HG02943 (cell line): ENCODE results near the gene GTF2F1.
"Not testable (repeated sequence)": the region's sequence is repeated elsewhere in the genome, so short reads cannot be mapped to it uniquely, and the experiment has no call there.

Experiments
- ATAC-seq: cut with Tn5 transposase; IDR thresholded peaks from one replicate; pipeline ENCODE4 v1.9.1; 2021; ENCODE audit warnings: mild to moderate bottlenecking, low read depth, moderate library complexity; ENCODE audit not compliant: unreplicated experiment

GTF2F1 gene, protein sequence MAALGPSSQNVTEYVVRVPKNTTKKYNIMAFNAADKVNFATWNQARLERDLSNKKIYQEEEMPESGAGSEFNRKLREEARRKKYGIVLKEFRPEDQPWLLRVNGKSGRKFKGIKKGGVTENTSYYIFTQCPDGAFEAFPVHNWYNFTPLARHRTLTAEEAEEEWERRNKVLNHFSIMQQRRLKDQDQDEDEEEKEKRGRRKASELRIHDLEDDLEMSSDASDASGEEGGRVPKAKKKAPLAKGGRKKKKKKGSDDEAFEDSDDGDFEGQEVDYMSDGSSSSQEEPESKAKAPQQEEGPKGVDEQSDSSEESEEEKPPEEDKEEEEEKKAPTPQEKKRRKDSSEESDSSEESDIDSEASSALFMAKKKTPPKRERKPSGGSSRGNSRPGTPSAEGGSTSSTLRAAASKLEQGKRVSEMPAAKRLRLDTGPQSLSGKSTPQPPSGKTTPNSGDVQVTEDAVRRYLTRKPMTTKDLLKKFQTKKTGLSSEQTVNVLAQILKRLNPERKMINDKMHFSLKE

DNA sequence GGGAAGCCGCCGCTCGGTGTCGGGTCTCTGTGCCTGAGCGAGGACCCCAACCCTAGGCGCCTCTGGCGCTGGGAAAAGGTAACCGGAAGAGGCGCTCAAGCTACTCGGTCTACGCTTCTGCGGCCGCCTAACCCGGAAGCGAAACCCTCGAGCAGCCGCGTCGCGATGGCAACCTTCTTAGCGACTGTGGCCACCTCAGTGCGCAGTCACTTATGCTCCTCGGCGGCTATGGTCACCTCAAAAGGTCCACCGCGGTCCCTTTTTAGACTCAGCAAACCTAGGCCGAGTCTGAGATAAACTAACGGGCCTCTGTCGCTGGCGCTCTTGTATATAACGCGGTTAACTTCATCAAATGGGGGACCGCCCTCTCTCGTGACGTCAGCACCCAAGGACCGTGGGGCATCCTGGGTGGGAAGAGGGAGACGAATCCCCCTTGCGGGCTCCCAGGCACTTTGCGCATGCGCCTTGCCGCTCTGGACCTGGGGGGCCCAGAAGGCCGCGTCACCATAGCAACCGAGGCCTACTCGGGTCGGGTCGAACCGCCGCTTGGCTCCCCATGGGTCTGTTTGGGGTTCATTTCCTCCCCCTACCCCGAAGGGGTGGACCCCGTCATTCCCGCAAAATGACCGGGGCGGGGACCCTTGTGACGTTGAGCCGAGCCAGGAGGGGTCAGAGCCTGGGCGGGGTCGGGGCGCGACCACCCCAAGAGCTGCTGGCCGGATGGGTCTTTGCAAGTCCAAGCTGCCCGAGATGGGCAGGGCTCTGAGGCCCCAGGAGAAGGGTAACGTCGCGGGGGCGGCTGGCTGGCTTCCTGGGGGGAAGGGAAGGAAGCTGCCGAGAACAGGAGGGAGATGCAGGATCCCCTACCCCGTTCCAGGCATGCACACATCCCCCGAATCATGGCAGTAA, at the start of gene GTF2F1:
Gene GTF2F1, minus strand, starts transcription at position 91 of the 909 bp plus-strand sequence. CDS start 169 bp downstream, outside the sequence.
- ATAC-seq: peak; percentile 81

DNA sequence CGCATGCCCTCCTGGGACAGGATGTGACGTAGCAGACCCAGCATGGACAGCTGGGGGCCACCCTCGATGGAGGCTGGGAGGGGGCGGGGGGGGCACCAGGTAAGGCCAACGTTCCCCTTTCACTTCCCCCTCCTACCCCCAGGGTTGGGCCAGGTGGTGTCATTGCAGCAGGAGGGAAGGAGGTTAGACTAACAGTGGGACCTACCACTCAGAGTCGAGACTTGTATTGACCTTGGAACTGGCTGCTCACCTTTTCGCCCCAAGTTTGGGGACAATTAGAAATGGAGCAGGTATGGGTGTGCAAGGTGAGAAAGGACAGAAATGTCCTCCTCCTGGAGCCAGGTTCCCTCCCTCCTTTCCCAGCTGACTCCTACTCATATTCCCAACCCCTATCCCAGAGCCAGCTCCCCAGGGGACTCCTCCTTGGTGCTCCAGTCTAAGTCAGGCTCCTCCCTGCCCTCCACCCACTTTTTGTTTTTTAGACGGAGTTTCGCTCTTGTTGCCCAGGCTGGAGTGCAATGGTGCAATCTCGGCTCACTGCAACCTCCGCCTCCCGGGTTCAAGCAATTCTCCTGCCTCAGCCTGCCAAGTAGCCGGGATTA, 49.2 kb upstream of the GTF2F1 start:
- ATAC-seq: no peak

DNA sequence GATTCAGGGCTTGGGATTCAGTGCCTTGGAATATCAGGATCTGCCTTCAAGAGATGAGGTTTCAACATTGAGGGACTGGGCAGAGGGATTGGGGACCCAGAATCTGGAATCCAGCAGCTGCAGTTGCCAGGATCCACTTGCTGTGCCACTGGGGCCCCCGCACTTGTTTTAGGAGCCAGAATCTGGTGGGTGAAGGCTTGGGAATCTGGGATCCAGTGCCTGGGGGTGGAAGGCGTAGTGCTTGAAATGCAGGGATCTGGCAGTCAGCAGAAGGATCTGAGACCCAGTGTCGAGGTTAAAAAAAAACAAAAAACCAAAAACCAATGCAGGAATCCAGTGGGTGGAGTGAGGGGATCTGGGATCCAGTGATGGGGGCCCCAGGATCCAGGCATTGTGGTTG, 47.9 kb upstream of the GTF2F1 start:
- no peak for ATAC-seq

DNA sequence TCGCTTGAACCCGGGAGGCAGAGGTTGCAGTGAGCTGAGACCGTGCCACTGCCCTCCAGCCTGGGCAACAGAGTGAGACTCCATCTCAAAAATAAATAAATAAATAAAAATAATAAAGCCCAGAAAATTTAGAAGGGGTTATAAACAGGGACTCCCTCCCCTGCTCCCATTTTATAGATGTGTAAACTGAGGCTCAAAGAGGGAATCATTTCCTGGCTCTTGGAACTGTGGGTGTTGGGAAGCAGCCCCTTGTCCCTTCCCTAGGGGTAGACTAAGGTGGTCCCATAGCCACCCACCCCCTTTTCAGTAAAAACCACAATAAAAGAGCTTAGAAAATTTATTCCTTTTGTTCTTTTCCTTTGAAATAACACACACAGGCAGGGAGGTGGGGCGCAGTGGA, 46.8 kb upstream of the GTF2F1 start:
- no peak for ATAC-seq

DNA sequence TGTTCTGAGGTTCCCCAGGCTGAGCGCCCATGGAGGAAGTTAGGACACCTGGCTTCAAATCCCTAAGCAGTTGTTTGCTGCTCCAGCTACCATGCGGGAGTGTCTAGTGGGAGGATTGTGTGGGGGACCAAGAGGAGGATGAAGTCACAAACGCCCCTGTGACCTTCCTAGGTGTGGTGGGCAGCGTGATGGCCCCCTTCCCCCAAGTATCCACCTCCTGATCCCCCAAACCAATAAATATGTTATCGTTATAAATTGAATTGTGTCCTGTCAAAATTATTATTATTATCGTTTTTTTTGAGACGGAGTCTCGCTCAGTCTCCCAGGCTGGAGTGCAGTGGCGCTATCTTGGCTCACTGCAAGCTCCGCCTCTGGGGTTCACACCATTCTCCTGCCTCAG, 40.7 kb upstream of the GTF2F1 start, which contains the start of gene SLC25A41:
Gene SLC25A41, minus strand, starts transcription at position 101 of the 400 bp plus-strand sequence. Its CDS starts 70 bp downstream, at position 31.
- ATAC-seq: no peak

DNA sequence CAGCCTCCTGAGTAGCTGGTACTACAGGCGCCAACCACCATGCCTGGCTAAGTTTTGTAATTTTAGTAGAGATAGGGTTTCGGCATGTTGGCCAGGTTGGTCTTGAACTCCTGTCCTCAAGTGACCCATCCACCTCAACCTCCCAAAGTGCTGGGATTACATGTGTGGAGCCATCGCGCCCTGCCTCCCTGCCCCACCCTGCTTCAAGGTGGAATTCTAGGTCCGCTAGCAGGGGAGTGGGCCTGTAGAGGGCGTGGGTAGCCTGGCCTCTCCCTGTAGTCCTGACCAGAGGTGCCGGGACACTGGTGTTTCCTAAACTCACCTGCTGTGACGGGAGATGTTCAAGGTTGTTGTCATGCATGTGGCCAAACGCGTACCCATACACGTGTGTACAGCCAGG, 40.2 kb upstream of the GTF2F1 start:
- ATAC-seq: no peak

DNA sequence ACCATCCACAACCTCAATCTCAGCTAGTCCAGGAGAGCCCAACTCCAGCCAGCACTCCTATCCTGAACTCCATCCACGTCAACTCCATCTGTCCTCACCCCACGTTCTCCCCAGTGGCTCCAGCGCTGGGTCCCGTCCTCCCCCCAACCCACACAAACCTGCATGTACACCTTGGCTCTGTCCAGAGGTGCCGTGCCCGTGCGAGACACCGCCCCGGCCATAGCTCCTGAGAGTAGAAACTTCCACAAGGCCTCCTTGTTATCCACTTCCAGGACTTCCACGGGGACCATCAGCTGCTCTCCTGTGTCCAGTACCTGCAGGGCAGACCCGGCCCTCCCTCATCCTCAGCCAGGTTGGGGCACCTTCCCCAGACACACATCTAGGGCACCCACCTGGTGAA, 38.9 kb upstream of the GTF2F1 start:
- ATAC-seq: no peak

DNA sequence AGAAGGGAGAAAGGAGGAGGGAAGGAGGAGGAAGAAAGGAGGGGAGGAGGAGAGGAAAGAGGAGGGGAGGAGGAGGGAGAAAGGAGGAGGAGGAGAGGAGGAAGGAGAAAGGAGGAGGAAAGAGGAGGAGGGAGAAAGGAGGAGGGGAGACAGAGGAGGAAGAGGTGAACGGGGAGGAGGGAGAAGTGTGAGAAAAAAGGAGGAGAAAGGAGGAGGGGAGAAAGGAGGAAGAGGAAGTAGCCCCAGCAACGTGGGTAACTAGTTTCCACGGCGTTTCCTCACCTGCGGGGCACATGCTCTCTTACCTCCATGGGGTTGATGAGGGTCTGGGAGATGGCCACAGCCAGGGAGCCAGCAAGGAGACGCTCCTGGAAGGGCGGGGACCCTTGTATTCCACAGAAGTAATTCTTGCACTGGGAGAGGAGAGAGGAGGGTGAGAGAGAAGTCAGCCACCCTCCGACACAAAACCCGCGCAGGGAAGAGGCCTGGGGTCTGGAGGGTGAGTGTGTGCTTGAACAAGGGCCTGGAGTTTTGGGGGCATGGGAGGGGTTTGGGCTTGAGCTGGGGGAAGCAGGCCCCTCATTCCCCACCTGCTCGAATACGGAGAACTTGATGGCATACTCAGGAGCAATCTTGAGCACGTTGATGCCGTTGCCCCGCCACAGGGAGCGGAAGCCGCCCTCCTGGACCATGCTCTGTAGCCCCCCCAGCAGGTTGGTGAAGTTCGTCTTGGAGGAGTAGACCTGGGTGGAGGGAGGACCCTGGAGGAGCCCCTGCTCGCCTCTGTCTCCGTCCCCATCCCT, 36.7 kb upstream of the GTF2F1 start:
- ATAC-seq: no peak

DNA sequence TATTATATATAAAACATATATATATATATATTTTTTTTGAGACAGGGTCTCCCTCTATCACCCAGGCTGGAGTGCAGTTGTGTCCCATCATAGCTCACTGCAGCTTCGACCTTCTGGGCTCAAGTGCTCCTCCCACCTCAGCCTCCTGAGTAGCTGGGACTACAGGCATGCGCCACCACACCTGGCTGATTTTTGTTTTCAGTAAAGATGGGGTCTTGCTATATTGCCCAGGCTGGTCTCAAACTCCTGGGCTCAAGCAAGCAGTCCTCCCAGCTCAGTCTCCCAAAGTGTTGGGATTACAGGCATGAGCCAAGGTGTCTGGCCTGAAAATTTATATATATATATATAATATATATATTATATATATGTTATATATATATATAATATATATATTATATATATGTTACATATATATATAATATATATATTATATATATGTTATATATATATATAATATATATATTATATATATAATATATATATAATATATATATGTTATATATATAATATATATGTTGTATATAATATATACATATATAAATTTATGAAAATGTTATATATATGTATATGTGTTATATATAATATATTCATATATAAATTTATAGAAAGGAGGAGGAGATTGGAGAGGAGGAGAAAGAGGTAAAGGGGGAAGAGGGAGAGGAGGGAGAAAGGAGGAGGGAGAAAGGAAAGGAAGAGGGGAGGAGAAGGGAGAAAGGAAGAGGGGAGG, 35.9 kb upstream of the GTF2F1 start:
- not testable (repeated sequence) for ATAC-seq

DNA sequence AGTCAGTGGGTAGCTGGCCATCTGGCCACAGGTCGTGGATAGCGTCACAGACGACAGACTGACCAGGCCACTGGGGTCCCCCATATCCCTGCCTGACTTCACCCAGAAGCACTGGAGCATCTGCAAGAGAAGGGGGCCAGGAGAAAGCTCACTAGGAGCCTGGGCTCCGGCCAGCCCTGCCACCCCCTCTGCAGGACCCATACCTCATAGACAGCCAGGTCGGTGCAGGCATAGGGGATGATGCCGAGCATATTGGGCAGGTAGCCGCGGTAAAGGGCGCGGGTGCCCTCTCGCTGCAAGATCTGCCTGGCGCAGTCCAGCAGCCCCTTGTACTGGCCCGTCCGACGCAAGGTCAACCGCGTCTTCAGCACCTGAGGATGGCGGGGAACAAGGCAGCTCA, 34.2 kb upstream of the GTF2F1 start:
- ATAC-seq: no peak

DNA sequence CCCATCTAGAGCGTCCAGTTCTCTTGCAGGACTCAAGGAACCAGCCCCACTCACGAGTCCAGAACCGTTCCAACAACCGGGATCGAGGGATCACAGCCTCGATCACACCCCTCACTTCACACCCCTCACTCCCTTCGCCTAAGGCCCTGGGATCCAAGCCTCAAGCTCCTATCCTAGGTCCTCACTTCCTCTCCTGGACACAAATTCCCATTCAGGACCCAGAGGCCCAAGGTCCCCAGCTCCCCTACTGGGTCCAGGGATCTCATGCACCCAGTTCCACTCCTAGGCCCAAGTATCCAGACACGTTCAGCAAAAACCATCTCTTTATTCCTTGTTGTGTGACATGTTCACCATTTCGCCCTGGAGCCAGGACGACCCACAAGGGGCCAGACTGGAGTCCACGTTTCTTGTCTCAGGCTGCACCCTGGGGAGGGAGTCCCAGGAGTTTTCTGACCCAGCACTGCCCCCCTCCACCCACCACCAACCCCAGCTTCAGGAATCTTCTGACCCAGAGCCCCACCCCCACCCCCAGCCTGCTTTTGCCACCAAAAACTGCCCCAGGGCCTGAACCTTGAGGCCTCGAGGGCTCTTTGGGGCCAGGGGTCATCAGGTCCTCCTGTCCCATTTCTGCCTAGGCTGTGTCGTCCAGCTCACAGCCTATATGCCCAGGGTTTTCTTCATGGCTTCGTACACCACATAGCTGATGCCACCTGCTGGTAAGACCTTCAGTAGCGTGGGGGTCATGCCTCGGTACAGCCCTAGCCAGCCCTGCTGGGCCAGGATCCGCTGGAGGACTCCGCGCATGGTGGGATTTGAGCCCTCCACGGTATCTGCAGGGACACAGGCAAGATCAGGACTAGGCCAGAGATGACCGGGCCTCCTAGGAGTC, 33.0 kb upstream of the GTF2F1 start:
- no peak for ATAC-seq

DNA sequence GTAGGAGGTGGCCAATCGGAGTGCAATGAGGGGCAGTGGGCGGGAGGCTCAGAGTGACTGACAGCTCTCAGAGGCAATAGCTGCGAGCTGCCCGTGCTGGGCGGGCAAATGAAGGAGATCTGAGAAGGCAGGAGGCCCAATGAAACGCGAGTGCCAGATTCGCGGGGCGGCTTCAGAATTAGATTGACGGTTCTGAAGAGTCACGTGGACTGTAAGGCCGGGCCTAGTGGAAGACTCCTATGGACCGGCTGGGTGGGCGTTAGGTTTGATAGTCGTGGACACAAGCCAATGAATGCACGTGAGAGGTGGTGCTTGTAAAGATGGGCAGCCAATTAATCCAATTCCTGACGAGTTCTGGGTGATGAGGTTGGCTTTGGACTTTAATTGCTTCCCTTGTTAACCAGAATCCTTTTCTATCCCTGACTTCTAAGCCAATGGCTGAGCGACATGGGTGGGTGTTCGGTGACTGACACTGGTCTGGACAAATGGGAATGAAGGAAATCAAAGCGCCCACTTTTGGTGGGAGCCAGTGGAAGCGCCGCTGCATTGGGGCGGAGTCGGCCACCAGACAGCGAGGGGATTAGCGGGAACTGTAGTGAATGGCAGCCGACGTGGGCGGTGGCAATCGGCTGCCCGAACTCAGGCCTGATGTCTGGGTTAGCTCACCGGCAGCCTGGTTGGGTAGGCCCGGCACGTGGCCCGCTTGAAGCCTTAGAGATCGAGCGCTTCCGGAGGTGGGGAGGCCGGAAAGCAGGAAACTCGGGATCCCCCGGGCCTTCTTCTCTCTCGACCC, 32.2 kb upstream of the GTF2F1 start:
- peak; percentile 85 for ATAC-seq

DNA sequence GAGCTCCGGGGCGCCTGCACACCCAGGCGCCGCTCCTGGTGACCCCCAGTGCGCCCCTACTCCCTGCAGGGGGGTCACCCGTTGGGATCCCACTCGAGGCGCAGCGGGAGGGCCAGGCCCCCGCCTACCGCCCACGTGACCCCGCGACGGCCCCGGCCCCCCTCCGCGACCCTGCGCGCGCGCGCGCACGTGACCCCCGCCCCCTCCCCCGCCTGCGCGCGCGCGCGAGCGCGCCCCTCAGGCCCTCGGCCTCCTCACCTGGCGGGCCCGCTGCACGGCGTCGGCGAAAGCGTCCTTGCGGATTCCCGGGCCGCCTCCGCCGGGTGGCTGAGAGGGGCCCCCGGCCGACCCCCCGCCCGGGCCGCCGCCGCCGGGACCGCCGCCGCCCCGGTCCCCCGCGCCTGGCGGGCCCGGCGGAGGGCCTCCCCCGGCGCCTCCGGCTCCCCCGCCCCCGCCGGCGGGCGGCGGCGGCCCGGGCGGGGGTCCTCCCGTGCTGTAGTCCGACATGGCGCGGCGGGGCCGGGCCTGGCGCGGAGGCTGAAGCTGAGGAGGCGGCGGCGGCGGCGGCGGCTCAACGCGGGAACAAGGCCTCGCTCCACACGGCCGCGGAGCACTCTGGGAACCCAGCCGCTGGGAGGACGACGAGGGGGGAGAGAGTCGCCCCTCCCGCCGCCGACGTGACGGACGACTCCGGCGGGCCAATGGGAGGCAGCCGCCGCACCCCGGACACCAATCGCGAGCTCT, 31.4 kb upstream of the GTF2F1 start, which contains the start of gene KHSRP:
Gene KHSRP, minus strand, starts transcription at position 617 of the 744 bp plus-strand sequence. Its CDS starts 110 bp downstream, at position 507.
- ATAC-seq: no peak

DNA sequence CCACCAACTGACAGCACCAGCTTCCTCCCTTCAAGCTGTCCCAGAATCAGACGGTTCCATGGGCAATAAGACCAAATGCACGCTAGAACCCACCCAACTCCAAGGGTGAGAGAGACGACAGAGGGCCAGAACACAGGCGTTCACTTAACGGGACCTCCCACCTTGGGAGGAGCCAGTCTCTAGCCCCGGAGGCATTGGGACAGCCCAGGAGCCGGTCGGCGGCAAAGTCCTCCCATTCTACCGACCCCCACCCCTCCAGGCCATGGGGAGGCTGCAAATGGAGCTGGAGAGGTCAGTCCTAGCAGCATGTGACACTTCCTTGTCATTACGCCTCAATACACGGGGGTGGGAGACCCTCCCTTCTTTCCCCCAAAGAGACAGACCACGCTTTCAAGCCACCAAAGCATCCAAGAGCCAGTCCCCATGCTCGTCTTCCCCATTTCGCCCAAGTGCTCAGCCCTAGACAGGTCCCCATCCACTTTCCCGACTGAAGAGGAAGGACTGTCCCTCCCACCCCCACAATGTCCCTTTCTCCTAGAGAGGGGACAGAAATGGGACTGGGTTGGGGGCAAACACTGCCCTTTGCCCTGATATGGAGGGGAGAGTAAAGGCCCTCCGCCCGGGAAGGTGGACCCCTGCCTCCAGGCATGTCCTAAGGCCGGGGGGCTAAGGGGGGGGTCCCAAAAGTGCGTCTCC, 30.7 kb upstream of the GTF2F1 start:
- no peak for ATAC-seq

DNA sequence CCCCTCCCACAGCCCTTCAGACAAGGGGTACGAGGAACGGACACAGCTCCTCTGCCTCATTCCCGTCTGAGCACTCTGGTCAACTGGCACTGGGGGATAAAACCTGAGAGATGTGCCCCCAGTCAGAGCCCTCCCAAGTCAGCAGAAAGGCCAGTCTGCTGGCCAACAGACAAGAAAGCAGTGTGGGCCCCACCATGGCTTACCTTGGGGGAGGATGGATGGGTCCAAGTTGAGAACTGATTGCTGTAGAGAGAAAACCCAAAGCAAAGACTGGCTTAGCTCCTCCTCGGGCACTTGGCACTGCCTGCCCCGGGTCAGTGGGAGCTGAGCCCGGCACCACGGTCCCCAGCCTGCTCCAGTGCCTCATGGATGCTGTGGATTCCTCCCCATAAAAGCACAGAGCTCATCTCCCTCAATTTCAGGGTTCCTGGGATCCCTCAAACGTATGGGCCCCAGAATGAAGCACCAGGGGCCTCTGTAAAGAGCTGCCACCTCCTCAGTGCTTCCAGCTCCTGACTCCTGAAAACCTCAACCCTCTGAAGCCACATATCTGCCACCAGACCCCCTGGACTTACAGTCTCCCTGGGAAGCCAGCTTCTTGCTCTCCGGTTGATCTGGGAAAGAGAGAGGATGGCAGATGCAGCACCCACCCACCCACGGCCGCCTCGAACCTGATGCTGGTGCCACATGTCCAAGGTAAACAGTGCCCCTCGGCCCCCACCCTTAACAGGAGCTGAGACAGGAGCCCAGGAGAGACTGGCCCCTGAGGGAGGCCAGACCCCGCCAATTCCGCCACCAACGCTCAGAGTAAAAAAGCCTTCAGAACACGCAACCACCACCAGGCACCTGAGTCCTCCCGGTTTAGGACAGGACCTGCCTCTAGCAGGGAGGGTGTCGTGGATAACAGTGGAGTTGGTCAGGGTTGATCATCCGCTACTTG, 28.4 kb upstream of the GTF2F1 start:
- no peak for ATAC-seq
